ENCODE measurements around the gene CPN2.

Gene CPN2

GRCh38 chr3:194351080-194351672 is at the start of gene CPN2:
TSS of gene CPN2 (minus strand) at chr3:194351328. CDS start at chr3:194342702, 8,626 bp downstream.
- DNase-seq = no peak

- no peak for DNase-seq
Measured at GRCh38 chr3:194399874-194400411, 48.8 kb upstream of the CPN2 start.

GRCh38 chr3:194399166-194399565 is 48.0 kb upstream of the CPN2 start, which contains the start of gene GP5:
TSS of gene GP5 (minus strand) at chr3:194399266. CDS start at chr3:194398282, 984 bp downstream.
- DNase-seq = no peak

GRCh38 chr3:194397757-194398312 is 46.7 kb upstream of the CPN2 start:
- no peak for DNase-seq

GRCh38 chr3:194396859-194397756 is 46.0 kb upstream of the CPN2 start:
- no peak for DNase-seq

GRCh38 chr3:194396539-194396858 is 45.4 kb upstream of the CPN2 start:
- no peak for DNase-seq

- DNase-seq = no peak
Measured at GRCh38 chr3:194395778-194396538, 44.8 kb upstream of the CPN2 start.

- DNase-seq = no peak
Measured at GRCh38 chr3:194395212-194395611, 44.1 kb upstream of the CPN2 start.

GRCh38 chr3:194392576-194392975 is 41.4 kb upstream of the CPN2 start:
- DNase-seq = no peak

- no peak for DNase-seq
Measured at GRCh38 chr3:194390835-194391234, 39.7 kb upstream of the CPN2 start.

GRCh38 chr3:194389269-194389668 is 38.1 kb upstream of the CPN2 start:
- no peak for DNase-seq

GRCh38 chr3:194387926-194388418 is 36.8 kb upstream of the CPN2 start:
- DNase-seq = no peak

- no peak for DNase-seq
Measured at GRCh38 chr3:194387276-194387675, 36.1 kb upstream of the CPN2 start.

GRCh38 chr3:194386648-194387047 is 35.5 kb upstream of the CPN2 start:
- no peak for DNase-seq

GRCh38 chr3:194386066-194386465 is 34.9 kb upstream of the CPN2 start:
- DNase-seq = no peak

- no peak for DNase-seq
Measured at GRCh38 chr3:194384569-194385001, 33.5 kb upstream of the CPN2 start.

- DNase-seq = no peak
Measured at GRCh38 chr3:194384156-194384555, 33.0 kb upstream of the CPN2 start.

- no peak for DNase-seq
Measured at GRCh38 chr3:194383276-194383940, 32.3 kb upstream of the CPN2 start.

- no peak for DNase-seq
Measured at GRCh38 chr3:194382892-194383223, 31.7 kb upstream of the CPN2 start.

GRCh38 chr3:194382196-194382891 is 31.2 kb upstream of the CPN2 start:
- no peak for DNase-seq

GRCh38 chr3:194381460-194381875 is 30.3 kb upstream of the CPN2 start:
- DNase-seq = no peak

- no peak for DNase-seq
Measured at GRCh38 chr3:194380326-194380725, 29.2 kb upstream of the CPN2 start.

Data from DMS 273 treated with DMSO at 0.1 percent for 48 hours (cell line).